PC-3 (cell line): ENCODE results near the gene LMO2. TPM values are rescaled to one million over a fixed set of nuclear protein-coding genes. Genes with fewer than 3 reads are reported as not detected.

Experiments used
- ATAC-seq: fragments of 200-7000 bp; cut with Tn5 transposase; 2 replicates; pipeline ENCODE4 v1.9.1; 2020; ENCODE audit warnings: mild to moderate bottlenecking, moderate library complexity
- BruUV-seq: library from RNA; stranded (reverse); fragments of 400-500 nt; replicated peaks from 2 replicates; lab custom pipeline; 2021; lab: Mats Ljungman, UMichigan
- CTCF ChIA-PET: fragments of 300-600 bp; sonication (Branson Sonifier 250); formaldehyde crosslinking; loops from one replicate; lab custom pipeline; 2022; ENCODE audit warnings: antibody characterized with exemption; lab: Charles Lee
- POLR2A ChIA-PET: fragments of 300-600 bp; sonication (Branson Sonifier 250); formaldehyde crosslinking; loops from one replicate; lab custom pipeline; 2022; ENCODE audit warnings: antibody characterized with exemption; ENCODE audit not compliant: unreplicated experiment; lab: Charles Lee
- DNase-seq: peaks from one replicate; pipeline ENCODE4 v3.0.0-alpha.2; 2015
- H2AFZ ChIP-seq: fragments of 300-600 bp; sonication (generic); 2 replicates; pipeline ENCODE4 v1.6.0; 2016; ENCODE audit warnings: antibody characterized with exemption, low read length
- H3F3A ChIP-seq: fragments of 300-600 bp; sonication (generic); one replicate; pipeline ENCODE4 v1.6.0; 2017; ENCODE audit warnings: antibody characterized with exemption, low read length, control low read depth, mild to moderate bottlenecking; ENCODE audit not compliant: unreplicated experiment
- H3K27ac ChIP-seq: fragments of 300-600 bp; sonication (generic); 2 replicates; pipeline ENCODE4 v1.5.1; 2016; ENCODE audit warnings: mild to moderate bottlenecking, low read length
- H3K27me3 ChIP-seq: fragments of 300-600 bp; sonication (generic); 2 replicates; pipeline ENCODE4 v1.6.1; 2016; ENCODE audit warnings: low read length, mixed read lengths
- H3K36me3 ChIP-seq: fragments of 300-600 bp; sonication (generic); 2 replicates; pipeline ENCODE4 v1.6.1; 2016; ENCODE audit warnings: low read depth, mixed run types, low read length, mixed read lengths
- H3K4me1 ChIP-seq: fragments of 300-600 bp; sonication (generic); 2 replicates; pipeline ENCODE4 v1.5.1; 2016; ENCODE audit warnings: low read length; ENCODE audit not compliant: insufficient read depth
- H3K4me2 ChIP-seq: fragments of 300-600 bp; sonication (generic); 2 replicates; pipeline ENCODE4 v1.6.0; 2016; ENCODE audit warnings: low read length
- H3K4me3 ChIP-seq: fragments of 300-600 bp; sonication (generic); 2 replicates; pipeline ENCODE4 v1.5.1; 2016; ENCODE audit warnings: mild to moderate bottlenecking, low read length, mixed read lengths
- H3K79me2 ChIP-seq: fragments of 300-600 bp; sonication (generic); 2 replicates; pipeline ENCODE4 v1.6.1; 2017; ENCODE audit warnings: low read length, mixed read lengths
- H3K9ac ChIP-seq: fragments of 300-600 bp; sonication (generic); 2 replicates; pipeline ENCODE4 v1.6.0; 2016; ENCODE audit warnings: mild to moderate bottlenecking, low read length
- H3K9me2 ChIP-seq: fragments of 300-600 bp; sonication (generic); replicated peaks from 2 replicates; pipeline ENCODE4 v1.6.1; 2016; ENCODE audit warnings: mixed run types, low read length, mixed read lengths
- H3K9me3 ChIP-seq: fragments of 300-600 bp; sonication (generic); 2 replicates; pipeline ENCODE4 v1.6.1; 2016; ENCODE audit warnings: low read length, mixed read lengths
- H4K20me1 ChIP-seq: fragments of 300-600 bp; sonication (generic); 2 replicates; pipeline ENCODE4 v1.6.1; 2016; ENCODE audit warnings: low read length, mixed read lengths
- CTCF ChIP-seq: fragments of 300-600 bp; sonication (generic); conservative IDR thresholded peaks from 2 replicates; pipeline ENCODE4 v1.5.1; 2017; ENCODE audit warnings: antibody characterized with exemption, low read depth, mild to moderate bottlenecking, low read length
- EZH2 ChIP-seq: fragments of 300-600 bp; sonication (generic); IDR thresholded peaks from one replicate; pipeline ENCODE4 v1.6.1; 2017; ENCODE audit warnings: antibody characterized with exemption, mild to moderate bottlenecking, low read length; ENCODE audit not compliant: unreplicated experiment
- EZH2phosphoT487 ChIP-seq: fragments of 300-600 bp; sonication (generic); IDR thresholded peaks from 2 replicates; pipeline ENCODE4 v1.6.1; 2018; ENCODE audit warnings: mild to moderate bottlenecking, antibody characterized with exemption, low read length, borderline replicate concordance
- intact Hi-C: fragments of 100-400 bp; cut with micrococcal nuclease; formaldehyde crosslinking; loops from 2 replicates; pipeline ENCODE4 v1.9.0; 2023
- total RNA-seq: library from RNA; depleted of rRNA; stranded (reverse); fragments of >200 nt; gene quantifications from 2 replicates; pipeline ENCODE4 v1.2.3, GENCODE V29; 2014

Gene LMO2
- total RNA-seq, 1 experiment from 2014 or later: 0.51 TPM

DNA sequence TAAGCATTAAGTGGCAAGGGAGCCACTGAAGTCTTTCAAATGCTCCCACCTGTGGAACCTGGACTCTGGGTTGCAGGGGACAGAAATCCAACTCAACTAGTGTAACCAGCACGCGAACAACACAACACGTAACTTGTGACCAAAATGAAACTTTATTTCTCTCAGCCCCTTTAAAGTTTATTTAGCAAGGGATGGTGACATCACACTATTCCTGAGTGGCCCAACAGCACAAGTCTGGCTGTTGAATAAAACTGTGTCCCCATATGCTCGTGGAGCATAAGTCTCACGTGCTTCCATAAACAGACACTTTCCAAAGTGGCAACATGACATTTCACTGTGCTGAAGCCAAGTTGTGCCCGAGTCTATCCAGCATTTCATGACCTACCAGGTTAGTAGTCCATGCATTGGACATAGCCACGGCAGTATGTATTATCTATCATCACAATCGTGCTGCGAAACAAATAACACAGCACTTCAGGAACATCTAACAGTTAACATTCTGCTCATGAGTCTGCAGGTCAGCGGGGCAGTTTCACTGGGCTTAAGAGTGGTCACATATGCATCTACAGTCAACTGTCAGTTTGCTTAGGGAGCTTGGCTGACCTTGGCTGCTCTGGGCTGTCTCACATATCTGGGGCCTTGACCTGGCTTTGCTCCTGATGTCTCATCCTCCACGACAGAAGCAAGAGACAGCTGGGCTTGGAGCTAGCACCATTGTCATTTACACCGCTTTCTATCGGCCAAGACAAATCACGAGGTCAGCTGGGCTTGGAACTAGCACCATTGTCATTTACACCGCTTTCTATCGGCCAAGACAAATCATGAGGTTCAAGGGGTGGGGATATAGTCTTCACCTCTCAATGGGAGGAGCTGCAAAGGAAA lies 35.0 kb upstream of the LMO2 start:
- TF ChIP-seq EZH2: no peak
- no peak for TF ChIP-seq CTCF
- no peak for TF ChIP-seq EZH2phosphoT487
- no peaks in the 10 kb centered on the region for H3K36me3 ChIP-seq
- H2AFZ ChIP-seq: no peak overlapping the region
- no peak for DNase-seq
- ChIA-PET CTCF (no interaction called here), POLR2A (no interaction called here)
- no peak overlapping the region for H3K9ac ChIP-seq
- no TSS peak for BruUV-seq
- H3K4me3 ChIP-seq: no peak overlapping the region
- H3K4me1 ChIP-seq: no peaks in the 10 kb centered on the region
- 0 out of 2 replicates have a peak, but pooled peaks cover 8% of the 10 kb centered on the region for H3K9me3 ChIP-seq
- H3F3A ChIP-seq: no peaks in the 10 kb centered on the region
- no peak for ATAC-seq
- H4K20me1 ChIP-seq: no peaks in the 10 kb centered on the region
- no peaks in the 10 kb centered on the region for H3K79me2 ChIP-seq
- H3K27ac ChIP-seq: no peak overlapping the region
- H3K27me3 ChIP-seq: peaks cover 29% of the 10 kb centered on the region
- no peaks in the 10 kb centered on the region for H3K9me2 ChIP-seq
- H3K4me2 ChIP-seq: no peak overlapping the region
- intact Hi-C loops: no loop called here

DNA sequence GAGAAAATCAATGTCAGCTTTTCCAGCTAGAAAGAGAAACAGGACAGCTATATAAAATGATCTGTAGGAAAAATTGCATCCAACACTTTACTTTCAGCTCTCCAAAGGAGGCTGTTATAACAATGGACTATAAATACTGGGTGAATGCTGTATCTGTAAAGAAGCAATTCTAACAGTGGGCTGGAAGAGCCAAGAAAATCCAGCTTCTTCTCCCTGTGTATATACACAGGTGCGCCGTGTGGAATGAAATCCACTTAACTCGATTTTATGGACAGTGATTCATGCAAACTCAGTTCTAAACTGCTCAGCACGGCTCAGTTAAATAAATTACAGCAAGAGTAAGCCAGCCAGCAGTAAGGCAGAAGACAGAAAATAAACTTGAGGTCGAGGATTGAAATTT lies 32.5 kb upstream of the LMO2 start:
- POLR2A ChIA-PET: no interaction called here
- Histone ChIP-seq H3K36me3 (no peaks in the 10 kb centered on the region), H3K9me3 (no peaks in the 10 kb centered on the region), H3K27ac (no peak overlapping the region), H3K79me2 (no peaks in the 10 kb centered on the region), H3K9me2 (no peaks in the 10 kb centered on the region), H3K4me1 (no peaks in the 10 kb centered on the region), H3K4me3 (no peak overlapping the region), H4K20me1 (no peaks in the 10 kb centered on the region), H3F3A (no peaks in the 10 kb centered on the region), H3K9ac (no peak overlapping the region), H3K4me2 (no peak overlapping the region), H3K27me3 (peaks cover 32% of the 10 kb centered on the region), H2AFZ (no peak overlapping the region)
- BruUV-seq: no TSS peak
- TF ChIP-seq CTCF: no peak
- TF ChIP-seq EZH2: no peak
- no peak for TF ChIP-seq EZH2phosphoT487
- intact Hi-C loops: no loop called here
- ATAC-seq (no peak), DNase-seq (no peak)
- CTCF ChIA-PET: no interaction called here

GRCh38 chr11:33923626-33924025 lies 31.8 kb upstream of the LMO2 start:
- Histone ChIP-seq H3K4me2 (no peak overlapping the region), H3K27ac (no peak overlapping the region), H4K20me1 (no peaks in the 10 kb centered on the region), H3K9me3 (no peaks in the 10 kb centered on the region), H3K79me2 (no peaks in the 10 kb centered on the region), H3K36me3 (no peaks in the 10 kb centered on the region), H3K9me2 (no peaks in the 10 kb centered on the region), H3K27me3 (peaks cover 32% of the 10 kb centered on the region), H2AFZ (no peak overlapping the region), H3F3A (no peaks in the 10 kb centered on the region), H3K4me1 (no peaks in the 10 kb centered on the region), H3K9ac (no peak overlapping the region), H3K4me3 (no peak overlapping the region)
- intact Hi-C loops: no loop called here
- CTCF ChIA-PET: no interaction called here
- ATAC-seq (no peak), DNase-seq (no peak)
- POLR2A ChIA-PET: no interaction called here
- TF ChIP-seq EZH2phosphoT487 (no peak), EZH2 (no peak), CTCF (no peak)
- BruUV-seq: no TSS peak
